GM21825 (cell line): ENCODE measurements around the gene FN3KRP.
A peak's percentile ranks its signal among the peaks of the same experiment; 100 is the strongest.

Source experiments
- ATAC-seq: cut with Tn5 transposase; IDR thresholded peaks from one replicate; pipeline ENCODE4 v1.9.1; 2021; ENCODE audit warnings: mild to moderate bottlenecking, moderate library complexity; ENCODE audit not compliant: unreplicated experiment

FN3KRP gene

GRCh38 chr17:82687375-82687861 is 29.1 kb upstream of the FN3KRP start:
- ATAC-seq, result no peak

GRCh38 chr17:82687871-82688270 is 28.6 kb upstream of the FN3KRP start:
- ATAC-seq, result no peak

- ATAC-seq, result no peak
Observed at GRCh38 chr17:82689077-82689476, 27.4 kb upstream of the FN3KRP start.

GRCh38 chr17:82690786-82691489 is 25.6 kb upstream of the FN3KRP start:
- ATAC-seq, result no peak

- ATAC-seq, result no peak
Observed at GRCh38 chr17:82691714-82692113, 24.8 kb upstream of the FN3KRP start.

GRCh38 chr17:82692268-82692667 is 24.2 kb upstream of the FN3KRP start:
- no peak for ATAC-seq

- no peak for ATAC-seq
Observed at GRCh38 chr17:82693168-82693867, 23.2 kb upstream of the FN3KRP start.

GRCh38 chr17:82694647-82695046 is 21.9 kb upstream of the FN3KRP start:
- no peak for ATAC-seq

- no peak for ATAC-seq
Observed at GRCh38 chr17:82696259-82696658, 20.2 kb upstream of the FN3KRP start.

- no peak for ATAC-seq
Observed at GRCh38 chr17:82696916-82697807, 19.3 kb upstream of the FN3KRP start.

- no peak for ATAC-seq
Observed at GRCh38 chr17:82697808-82698064, 18.8 kb upstream of the FN3KRP start.

- peak; percentile 93 for ATAC-seq
Observed at GRCh38 chr17:82698065-82698973, 18.2 kb upstream of the FN3KRP start, which contains the start of gene RAB40B. Gene RAB40B (minus strand): TSS chr17:82698698. CDS start chr17:82698596, 102 bp downstream.

- ATAC-seq, result no peak
Observed at GRCh38 chr17:82698974-82699442, 17.5 kb upstream of the FN3KRP start.

- ATAC-seq, result no peak
Observed at GRCh38 chr17:82699551-82699950, 17.0 kb upstream of the FN3KRP start.

GRCh38 chr17:82702231-82702927 is 14.1 kb upstream of the FN3KRP start:
- ATAC-seq, result no peak

GRCh38 chr17:82703036-82703745 is 13.3 kb upstream of the FN3KRP start:
- ATAC-seq, result no peak

GRCh38 chr17:82703935-82704865 is 12.3 kb upstream of the FN3KRP start:
- ATAC-seq, result no peak

GRCh38 chr17:82704886-82705285 is 11.6 kb upstream of the FN3KRP start:
- ATAC-seq, result no peak
